Measurements from ENCODE around the gene HOXD10. TPM values are rescaled to one million over a fixed set of nuclear protein-coding genes. Genes with fewer than 3 reads are reported as not detected.

The HOXD10 gene
- total and polyA plus RNA-seq, 7 donors, result 0.23 to 46.0 (median 10.7) TPM

DNA sequence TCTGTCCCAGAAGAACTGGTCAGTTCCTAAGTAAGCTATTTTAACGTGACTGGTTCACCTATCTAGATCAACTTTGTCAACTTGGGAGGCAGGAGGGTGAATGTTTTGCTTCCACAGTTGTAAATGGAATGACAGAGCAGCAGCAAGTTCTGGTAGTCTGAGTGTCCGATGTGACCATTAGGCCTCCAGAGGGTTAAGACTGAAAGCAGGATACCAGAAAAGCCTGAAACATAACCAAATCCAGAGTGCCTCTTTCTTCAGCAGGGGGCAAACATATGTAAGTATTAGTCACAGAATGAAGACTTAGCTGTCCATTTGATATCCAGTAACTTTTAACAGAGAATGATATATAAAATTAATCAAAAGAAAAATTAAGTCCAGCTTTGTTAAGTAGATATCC is 49.7 kb downstream of the HOXD10 start:
- H3K4me3 ChIP-seq, result no peak overlapping the region
- H3K27ac ChIP-seq, result no peak overlapping the region
- peaks cover 0 to 27% (median 16%) of the 10 kb centered on the region in 4 donors for H3K4me1 ChIP-seq
- intact Hi-C loops (cut with DNase I), result no loop called here
- TF ChIP-seq EP300 (IDR thresholded peaks at IDR 0.05) (no peak), POLR2A (IDR thresholded peaks at IDR 0.05) (no peak), POLR2AphosphoS5 (IDR thresholded peaks at IDR 0.05) (no peak)
- TF ChIP-seq, protein P1, sequence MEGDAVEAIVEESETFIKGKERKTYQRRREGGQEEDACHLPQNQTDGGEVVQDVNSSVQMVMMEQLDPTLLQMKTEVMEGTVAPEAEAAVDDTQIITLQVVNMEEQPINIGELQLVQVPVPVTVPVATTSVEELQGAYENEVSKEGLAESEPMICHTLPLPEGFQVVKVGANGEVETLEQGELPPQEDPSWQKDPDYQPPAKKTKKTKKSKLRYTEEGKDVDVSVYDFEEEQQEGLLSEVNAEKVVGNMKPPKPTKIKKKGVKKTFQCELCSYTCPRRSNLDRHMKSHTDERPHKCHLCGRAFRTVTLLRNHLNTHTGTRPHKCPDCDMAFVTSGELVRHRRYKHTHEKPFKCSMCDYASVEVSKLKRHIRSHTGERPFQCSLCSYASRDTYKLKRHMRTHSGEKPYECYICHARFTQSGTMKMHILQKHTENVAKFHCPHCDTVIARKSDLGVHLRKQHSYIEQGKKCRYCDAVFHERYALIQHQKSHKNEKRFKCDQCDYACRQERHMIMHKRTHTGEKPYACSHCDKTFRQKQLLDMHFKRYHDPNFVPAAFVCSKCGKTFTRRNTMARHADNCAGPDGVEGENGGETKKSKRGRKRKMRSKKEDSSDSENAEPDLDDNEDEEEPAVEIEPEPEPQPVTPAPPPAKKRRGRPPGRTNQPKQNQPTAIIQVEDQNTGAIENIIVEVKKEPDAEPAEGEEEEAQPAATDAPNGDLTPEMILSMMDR (IDR thresholded peaks at IDR 0.05), result no peak
- H3K9me3 ChIP-seq, result no peaks in the 10 kb centered on the region
- no peak for DNase-seq
- no peaks in the 10 kb centered on the region for H3K36me3 ChIP-seq
- peaks cover 40 to 100% (median 79%) of the 10 kb centered on the region in 3 donors for H3K27me3 ChIP-seq
- 58 to 70% methylated on average over 2 of the region's 2 CpGs for WGBS, 2 donors

DNA sequence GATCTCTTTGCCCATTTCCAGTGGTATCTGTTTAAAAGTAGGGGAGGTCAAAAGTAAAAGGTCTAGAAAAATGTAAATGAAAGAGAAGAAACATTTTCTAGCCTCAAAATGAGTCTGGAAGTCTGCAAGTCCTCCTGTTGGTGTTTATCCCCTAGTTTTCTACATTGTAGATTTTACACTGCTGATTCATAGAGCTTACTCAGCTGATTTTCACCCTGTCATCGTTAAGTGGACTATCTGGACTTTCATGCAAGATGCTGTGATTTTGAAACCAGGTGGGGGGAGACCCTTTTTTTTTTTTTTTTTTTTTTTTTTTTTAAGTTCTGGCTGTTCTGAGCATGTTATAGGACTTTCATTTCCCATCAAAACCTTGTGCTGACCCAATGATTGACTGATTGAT is 50.8 kb downstream of the HOXD10 start:
- Histone ChIP-seq H3K9me3 (no peaks in the 10 kb centered on the region), H3K4me1 (peaks cover 0 to 30% (median 22%) of the 10 kb centered on the region in 4 donors), H3K27ac (no peak overlapping the region), H3K27me3 (peaks cover 43 to 100% (median 81%) of the 10 kb centered on the region in 3 donors), H3K4me3 (no peak overlapping the region), H3K36me3 (no peaks in the 10 kb centered on the region)
- DNase-seq, result no peak
- intact Hi-C loops (cut with DNase I), result no loop called here
- TF ChIP-seq POLR2A (IDR thresholded peaks at IDR 0.05) (no peak), EP300 (IDR thresholded peaks at IDR 0.05) (no peak), POLR2AphosphoS5 (IDR thresholded peaks at IDR 0.05) (no peak)
- TF ChIP-seq, protein P1 (IDR thresholded peaks at IDR 0.05), result no peak
- WGBS, 2 donors, result 71 to 81% methylated on average over 1 of the region's 1 CpG

DNA sequence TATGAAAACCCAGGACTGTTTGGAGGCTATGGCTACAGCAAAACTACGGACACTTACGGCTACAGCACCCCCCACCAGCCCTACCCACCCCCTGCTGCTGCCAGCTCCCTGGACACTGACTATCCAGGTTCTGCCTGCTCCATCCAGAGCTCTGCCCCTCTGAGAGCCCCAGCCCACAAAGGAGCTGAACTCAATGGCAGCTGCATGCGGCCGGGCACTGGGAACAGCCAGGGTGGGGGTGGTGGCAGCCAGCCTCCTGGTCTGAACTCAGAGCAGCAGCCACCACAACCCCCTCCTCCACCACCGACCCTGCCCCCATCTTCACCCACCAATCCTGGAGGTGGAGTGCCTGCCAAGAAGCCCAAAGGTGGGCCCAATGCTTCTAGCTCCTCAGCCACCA is 52.6 kb downstream of the HOXD10 start:
- H3K4me3 ChIP-seq, result no peak overlapping the region
- TF ChIP-seq POLR2AphosphoS5 (IDR thresholded peaks at IDR 0.05), result no peak
- TF ChIP-seq EP300 (IDR thresholded peaks at IDR 0.05), result no peak
- H3K27me3 ChIP-seq, result peaks cover 43 to 100% (median 81%) of the 10 kb centered on the region in 3 donors
- no peak overlapping the region for H3K27ac ChIP-seq
- DNase-seq, result no peak
- H3K4me1 ChIP-seq, result peaks cover 0 to 24% (median 22%) of the 10 kb centered on the region in 4 donors
- H3K9me3 ChIP-seq, result no peaks in the 10 kb centered on the region
- intact Hi-C loops (cut with DNase I), result no loop called here
- 84 to 90% methylated on average over 5 of the region's 5 CpGs for WGBS, 2 donors
- no peaks in the 10 kb centered on the region for H3K36me3 ChIP-seq

Small RNAs within 50 kb of the gene (small RNA-seq; reads per million reads assigned to genes)
- 108,319 to 133,268 (median 126,436) reads per million in 3 donors for gene MIR10B

Other genes starting within 250 kb of the HOXD10 start
- gene LNPK, start 114.5 kb upstream of the HOXD10 start, total RNA-seq, result 10 to 100 TPM; 15.9 to 48.2 (median 37.1) TPM
- 1 to 10 TPM; 1.8 to 6.8 (median 4.2) TPM for gene LNPK, start 114.5 kb upstream of the HOXD10 start, polyA plus RNA-seq
- 1 to 10 TPM; 1.2 to 4.6 (median 2.1) TPM for gene EVX2, start 32.8 kb upstream of the HOXD10 start, total RNA-seq
- gene EVX2, start 32.8 kb upstream of the HOXD10 start, polyA plus RNA-seq, result under 1 TPM in 1 of 3 donors, not detected in 2; 0.07 TPM
- 10 to 100 TPM; 18.7 to 48.9 (median 34.1) TPM for gene HOXD13, start 24.1 kb upstream of the HOXD10 start, total RNA-seq
- 1 to 10 TPM in 2 of 3 donors, not detected in 1; 2.3 to 2.4 TPM for gene HOXD13, start 24.1 kb upstream of the HOXD10 start, polyA plus RNA-seq
- 1 to 10 TPM in 3 of 4 donors, not detected in 1; 1.3 to 1.8 (median 1.7) TPM for gene HOXD12, start 17.0 kb upstream of the HOXD10 start, total RNA-seq
- gene HOXD12, start 17.0 kb upstream of the HOXD10 start, polyA plus RNA-seq, result under 1 TPM in 1 of 3 donors, not detected in 2; 0.15 TPM
- 10 to 100 TPM; 18.3 to 39.3 (median 24.9) TPM for gene HOXD11, start 9.5 kb upstream of the HOXD10 start, total RNA-seq
- gene HOXD11, start 9.5 kb upstream of the HOXD10 start, polyA plus RNA-seq, result 1 to 10 TPM in 2 of 3 donors, under 1 TPM in 1; 0.69 to 3.6 (median 2.1) TPM
- gene HOXD9, start 5.9 kb downstream of the HOXD10 start, total RNA-seq, result 10 to 100 TPM; 10.6 to 27.1 (median 12.9) TPM
- gene HOXD9, start 5.9 kb downstream of the HOXD10 start, polyA plus RNA-seq, result 1 to 10 TPM in 2 of 3 donors, under 1 TPM in 1; 0.46 to 3.6 (median 1.8) TPM
- gene HOXD8, start 12.9 kb downstream of the HOXD10 start, total RNA-seq, result 10 to 100 TPM; 10.2 to 19.7 (median 16.5) TPM
- 10 to 100 TPM in 1 of 3 donors, 1 to 10 TPM in 2; 2.5 to 10.8 (median 3.4) TPM for gene HOXD8, start 12.9 kb downstream of the HOXD10 start, polyA plus RNA-seq
- gene HOXD4, start 34.8 kb downstream of the HOXD10 start, total RNA-seq, result 1 to 10 TPM; 3.4 to 8.0 (median 4.8) TPM
- gene HOXD4, start 34.8 kb downstream of the HOXD10 start, polyA plus RNA-seq, result 1 to 10 TPM in 1 of 3 donors, under 1 TPM in 1, not detected in 1; 0.60 to 3.1 TPM
- gene HOXD3, start 40.5 kb downstream of the HOXD10 start, total RNA-seq, result 1 to 10 TPM in 3 of 4 donors, under 1 TPM in 1; 0.68 to 4.6 (median 4.1) TPM
- 1 to 10 TPM in 1 of 3 donors, under 1 TPM in 2; 0.60 to 1.4 (median 0.92) TPM for gene HOXD3, start 40.5 kb downstream of the HOXD10 start, polyA plus RNA-seq
- gene HOXD1, start 71.9 kb downstream of the HOXD10 start, total RNA-seq, result under 1 TPM in 3 of 4 donors, not detected in 1; 0.16 to 0.71 (median 0.41) TPM
- gene HOXD1, start 71.9 kb downstream of the HOXD10 start, polyA plus RNA-seq, result 1 to 10 TPM; 3.1 to 4.2 (median 3.6) TPM
- 10 to 100 TPM; 34.5 to 49.5 (median 38.8) TPM for gene MTX2, start 152.7 kb downstream of the HOXD10 start, total RNA-seq
- gene MTX2, start 152.7 kb downstream of the HOXD10 start, polyA plus RNA-seq, result 10 to 100 TPM; 45.8 to 66.8 (median 59.5) TPM